Endothelial cell of umbilical vein (primary cell): ENCODE results near the gene BAZ1A. TPM values are rescaled to one million over a fixed set of nuclear protein-coding genes. Genes with fewer than 3 reads are reported as not detected.

Source experiments
- BruUV-seq: library from RNA; stranded (reverse); fragments of 400-500 nt; replicated peaks from 2 replicates; lab custom pipeline; 2021; lab: Mats Ljungman, UMichigan
- CTCF ChIA-PET: fragments of 300-600, 350-600 bp; sonication (Branson Sonifier 250); formaldehyde crosslinking; loops from one replicate; lab custom pipeline; 2021; ENCODE audit warnings: antibody characterized with exemption, inconsistent platforms; lab: Charles Lee
- POLR2A ChIA-PET: fragments of 300-600, 350-600 bp; sonication (Branson Sonifier 250); formaldehyde crosslinking; loops from one replicate; lab custom pipeline; 2021; ENCODE audit warnings: antibody characterized with exemption, inconsistent platforms; lab: Charles Lee
- DNase-seq: peaks from one replicate; pipeline ENCODE4 v3.0.0-alpha.2; 2011; ENCODE audit warnings: low read depth, low spot score
- FAIRE-seq: peaks from 2 replicates; lab custom pipeline; 2011; peaks lifted over from hg19 to GRCh38; lab: Jason Lieb, UNC
- H2AFZ ChIP-seq: 2 replicates; pipeline ENCODE4 v1.6.0; 2012; ENCODE audit warnings: low read depth, low read length, control low read depth, inconsistent platforms
- H3K27ac ChIP-seq: 2 replicates; pipeline ENCODE4 v1.5.1; 2011; ENCODE audit warnings: low read depth, mild to moderate bottlenecking, control low read depth, low read length, moderate library complexity; ENCODE audit not compliant: insufficient read depth
- H3K27me3 ChIP-seq, 2 experiments: 2 replicates each; pipeline versions ENCODE4 v1.6.0 to v1.6.1; 2011; ENCODE audit warnings: low read length in 2 of 2, mixed read lengths in 1 of 2; ENCODE audit not compliant: control insufficient read depth in 2 of 2, insufficient read depth in 2 of 2
- H3K36me3 ChIP-seq, 2 experiments: 2 replicates in 1 of 2; 3 replicates in 1 of 2; pipeline ENCODE4 v1.5.1; 2011; ENCODE audit warnings: low read length in 2 of 2, mild to moderate bottlenecking in 1 of 2, moderate library complexity in 1 of 2; ENCODE audit not compliant: control insufficient read depth in 2 of 2, insufficient read depth in 2 of 2; ENCODE audit errors: extremely low read depth in 1 of 2
- H3K4me1 ChIP-seq: 3 replicates; pipeline ENCODE4 v1.5.1; 2011; ENCODE audit warnings: mild to moderate bottlenecking, low read length; ENCODE audit not compliant: control insufficient read depth, insufficient read depth; ENCODE audit errors: extremely low read depth
- H3K4me2 ChIP-seq: 2 replicates; pipeline ENCODE4 v1.6.1; 2011; ENCODE audit warnings: low read length, control low read depth, mixed read lengths; ENCODE audit not compliant: insufficient read depth
- H3K4me3 ChIP-seq, 3 experiments: fragments of 200-600 bp in 1 of 3; sonication (generic), shearing (Covaris generic) in 1 of 3; replicated peaks in 1 of 3; 2 replicates each; pipeline ENCODE4 v1.5.1; 2011 to 2016; ENCODE audit warnings: control low read depth in 3 of 3, low read length in 3 of 3, mild to moderate bottlenecking in 2 of 3, inconsistent platforms in 1 of 3, low read depth in 1 of 3, moderate library complexity in 1 of 3; ENCODE audit not compliant: insufficient read depth in 1 of 3
- H3K79me2 ChIP-seq: 2 replicates; pipeline ENCODE4 v1.6.0; 2012; ENCODE audit warnings: low read length, inconsistent platforms; ENCODE audit not compliant: control insufficient read depth, insufficient read depth
- H3K9ac ChIP-seq: replicated peaks from 2 replicates; pipeline ENCODE3; 2011; ENCODE audit warnings: low read length, control low read depth; ENCODE audit not compliant: insufficient read depth; ENCODE audit errors: extremely low read depth
- H3K9me1 ChIP-seq: replicated peaks from 3 replicates; pipeline ENCODE4 v1.6.0; 2011; ENCODE audit warnings: mild to moderate bottlenecking, low read length; ENCODE audit not compliant: control insufficient read depth, insufficient read depth; ENCODE audit errors: extremely low read depth
- H3K9me3 ChIP-seq: replicated peaks from 2 replicates; pipeline ENCODE4 v1.5.1; 2012; ENCODE audit warnings: low read length, inconsistent platforms; ENCODE audit not compliant: control insufficient read depth, insufficient read depth
- H4K20me1 ChIP-seq: replicated peaks from 2 replicates; pipeline ENCODE3; 2011; ENCODE audit warnings: mild to moderate bottlenecking, low read length; ENCODE audit not compliant: control insufficient read depth, insufficient read depth; ENCODE audit errors: extremely low read depth
- EZH2 ChIP-seq: IDR thresholded peaks from 2 replicates; pipeline ENCODE4 v1.6.1; 2012; ENCODE audit warnings: borderline replicate concordance, low read depth, mild to moderate bottlenecking, moderate library complexity, low read length, inconsistent platforms; ENCODE audit not compliant: severe bottlenecking
- FOS ChIP-seq: IDR thresholded peaks from 2 replicates; pipeline ENCODE4 v1.6.1; 2011; ENCODE audit warnings: mild to moderate bottlenecking, low read length, moderate library complexity, borderline replicate concordance; ENCODE audit not compliant: insufficient read depth
- GATA2 ChIP-seq: IDR thresholded peaks from 2 replicates; pipeline ENCODE4 v1.7.0; 2011; ENCODE audit warnings: low read depth, mild to moderate bottlenecking, moderate library complexity, mixed read lengths, low read length; ENCODE audit not compliant: insufficient read length, insufficient read depth
- JUN ChIP-seq: IDR thresholded peaks from 2 replicates; pipeline ENCODE4 v1.6.1; 2011; ENCODE audit warnings: borderline replicate concordance, low read depth; ENCODE audit not compliant: insufficient read length, insufficient read depth
- MYC ChIP-seq: IDR thresholded peaks from one replicate; pipeline ENCODE4 v1.6.1; 2011; ENCODE audit warnings: mild to moderate bottlenecking, low read depth, low read length
- POLR2A ChIP-seq: IDR thresholded peaks from 2 replicates; pipeline ENCODE4 v1.6.1; 2012; ENCODE audit warnings: low read depth, mild to moderate bottlenecking, control low read depth, low read length
- POLR2AphosphoS5 ChIP-seq: IDR thresholded peaks from 2 replicates; pipeline ENCODE4 v1.6.1; 2012; ENCODE audit warnings: low read depth, mild to moderate bottlenecking, control low read depth, low read length, moderate library complexity; ENCODE audit not compliant: insufficient read depth
- dilution Hi-C: fragments of 300-500 bp; cut with MboI; formaldehyde crosslinking; loops from one replicate; pipeline ENCODE4 v1.15.0; 2019; ENCODE audit warnings: low sequenced_read_pairs; ENCODE audit not compliant: extremely low pct_ligation_motif_present
- intact Hi-C: fragments of 100-400 bp; cut with micrococcal nuclease; formaldehyde crosslinking; loops from one replicate; pipeline ENCODE4 v1.10.0; 2022
- polyA plus RNA-seq, 4 experiments: library from polyadenylated mRNA; depleted of rRNA in 3 of 4; stranded (reverse) in 3 of 4; unstranded in 1 of 4; fragments of >200 nt; gene quantifications; 2 replicates each; pipeline versions ENCODE4 v1.2.1 to v1.2.3, GENCODE V29; 2011 to 2012; ENCODE audit warnings: missing spikeins in 1 of 4
- total RNA-seq: library from RNA; stranded (reverse); gene quantifications from 2 replicates; pipeline ENCODE4 v1.2.3, GENCODE V29; 2021
- TF ChIP-seq, protein P1 (sequence below), 2 donors: IDR thresholded peaks; 1 replicate in 1 of 2; 2 replicates in 1 of 2; pipeline ENCODE4 v1.5.1; 2011; ENCODE audit warnings: low read length in 2 of 2, mild to moderate bottlenecking in 2 of 2, moderate library complexity in 2 of 2, control low read depth in 1 of 2, inconsistent platforms in 1 of 2, low read depth in 1 of 2; ENCODE audit not compliant: insufficient read depth in 1 of 2; ENCODE audit errors: extremely low read depth in 1 of 2
- TF ChIP-seq, protein P2 (sequence below): IDR thresholded peaks from 2 replicates; pipeline ENCODE4 v1.6.1; 2011; ENCODE audit not compliant: insufficient read depth, insufficient read length

The BAZ1A gene
- total and polyA plus RNA-seq, 2 donors (not counting 3 experiments of a cell fraction or from before 2014, with no cell fraction given) = 15.2 to 52.1 TPM

DNA sequence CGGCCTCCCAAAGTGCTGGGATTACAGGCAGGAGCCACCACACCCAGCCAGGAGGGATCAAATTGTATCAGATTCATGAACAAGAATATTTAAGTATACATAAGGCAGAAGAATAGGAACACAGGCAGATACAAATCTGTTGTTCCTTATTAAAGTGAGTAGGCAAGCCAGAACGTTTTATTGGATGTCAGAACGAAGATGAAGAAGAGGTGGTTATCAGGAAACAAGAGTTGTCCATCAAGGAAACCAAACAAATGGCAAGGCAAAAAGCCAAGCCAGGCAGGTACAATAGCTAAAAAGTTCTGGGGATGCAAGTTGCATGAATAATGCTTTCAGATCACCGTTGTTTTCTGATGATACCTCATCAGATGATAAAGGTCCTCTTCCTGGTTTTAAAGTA lies 31.1 kb upstream of the BAZ1A start:
- no peaks in the 10 kb centered on the region for H3K9me1 ChIP-seq
- no peak for FAIRE-seq
- H3K4me1 ChIP-seq = no peaks in the 10 kb centered on the region
- no peaks in the 10 kb centered on the region for H3K27me3 ChIP-seq
- no peaks in the 10 kb centered on the region for H3K9me3 ChIP-seq
- POLR2A ChIA-PET = no interaction called here
- dilution Hi-C loops = no loop called here
- TF ChIP-seq JUN (no peak), POLR2A (no peak), MYC (no peak), POLR2AphosphoS5 (no peak), EZH2 (no peak), FOS (no peak), GATA2 (no peak)
- TF ChIP-seq, protein P1, sequence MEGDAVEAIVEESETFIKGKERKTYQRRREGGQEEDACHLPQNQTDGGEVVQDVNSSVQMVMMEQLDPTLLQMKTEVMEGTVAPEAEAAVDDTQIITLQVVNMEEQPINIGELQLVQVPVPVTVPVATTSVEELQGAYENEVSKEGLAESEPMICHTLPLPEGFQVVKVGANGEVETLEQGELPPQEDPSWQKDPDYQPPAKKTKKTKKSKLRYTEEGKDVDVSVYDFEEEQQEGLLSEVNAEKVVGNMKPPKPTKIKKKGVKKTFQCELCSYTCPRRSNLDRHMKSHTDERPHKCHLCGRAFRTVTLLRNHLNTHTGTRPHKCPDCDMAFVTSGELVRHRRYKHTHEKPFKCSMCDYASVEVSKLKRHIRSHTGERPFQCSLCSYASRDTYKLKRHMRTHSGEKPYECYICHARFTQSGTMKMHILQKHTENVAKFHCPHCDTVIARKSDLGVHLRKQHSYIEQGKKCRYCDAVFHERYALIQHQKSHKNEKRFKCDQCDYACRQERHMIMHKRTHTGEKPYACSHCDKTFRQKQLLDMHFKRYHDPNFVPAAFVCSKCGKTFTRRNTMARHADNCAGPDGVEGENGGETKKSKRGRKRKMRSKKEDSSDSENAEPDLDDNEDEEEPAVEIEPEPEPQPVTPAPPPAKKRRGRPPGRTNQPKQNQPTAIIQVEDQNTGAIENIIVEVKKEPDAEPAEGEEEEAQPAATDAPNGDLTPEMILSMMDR (IDR thresholded peaks at IDR 0.05; ENCODE audit: extremely low read depth in 1 of 2, insufficient read depth in 1 of 2, low read depth in 1 of 2, low read length in 2 of 2) = no peak
- TF ChIP-seq, protein P2, sequence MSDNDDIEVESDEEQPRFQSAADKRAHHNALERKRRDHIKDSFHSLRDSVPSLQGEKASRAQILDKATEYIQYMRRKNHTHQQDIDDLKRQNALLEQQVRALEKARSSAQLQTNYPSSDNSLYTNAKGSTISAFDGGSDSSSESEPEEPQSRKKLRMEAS = no peak
- no peak overlapping the region for H2AFZ ChIP-seq
- CTCF ChIA-PET = no interaction called here
- no peak overlapping the region for H3K4me2 ChIP-seq
- no peaks in the 10 kb centered on the region for H3K36me3 ChIP-seq
- no peak overlapping the region for H3K4me3 ChIP-seq
- no peak for DNase-seq
- H3K79me2 ChIP-seq = no peaks in the 10 kb centered on the region
- H3K9ac ChIP-seq = no peak overlapping the region
- H4K20me1 ChIP-seq = no peaks in the 10 kb centered on the region
- no TSS peak for BruUV-seq
- no peak overlapping the region for H3K27ac ChIP-seq
- intact Hi-C loops = no loop called here
